Keratinocyte (primary cell): ENCODE data around the gene ME2. TPM values are rescaled to one million over a fixed set of nuclear protein-coding genes. Genes with fewer than 3 reads are reported as not detected.

ENCODE experiments used
- DNase-seq: peaks from one replicate; pipeline ENCODE4 v3.0.0-alpha.2; 2011; ENCODE audit warnings: low read depth, missing footprints, low spot score
- FAIRE-seq: peaks from 2 replicates; lab custom pipeline; 2011; peaks lifted over from hg19 to GRCh38; lab: Jason Lieb, UNC
- H2AFZ ChIP-seq: 2 replicates; pipeline ENCODE4 v1.6.0; 2012; ENCODE audit warnings: low read length, control low read depth, inconsistent platforms; ENCODE audit not compliant: control insufficient read depth
- H3K27ac ChIP-seq: 2 replicates; pipeline ENCODE4 v1.5.1; 2011; ENCODE audit warnings: low read length; ENCODE audit not compliant: control insufficient read depth, insufficient read depth
- H3K27me3 ChIP-seq: 3 replicates; pipeline ENCODE4 v1.6.0; 2011; ENCODE audit warnings: low read length; ENCODE audit not compliant: control insufficient read depth, insufficient read depth; ENCODE audit errors: extremely low read depth
- H3K36me3 ChIP-seq, 2 experiments: 2 replicates in 1 of 2; 3 replicates in 1 of 2; pipeline ENCODE4 v1.5.1; 2011; ENCODE audit warnings: low read length in 2 of 2, mild to moderate bottlenecking in 1 of 2; ENCODE audit not compliant: control insufficient read depth in 2 of 2, insufficient read depth in 2 of 2; ENCODE audit errors: extremely low read depth in 1 of 2
- H3K4me1 ChIP-seq: 3 replicates; pipeline ENCODE4 v1.5.1; 2011; ENCODE audit warnings: low read length; ENCODE audit not compliant: control insufficient read depth, insufficient read depth; ENCODE audit errors: extremely low read depth
- H3K4me2 ChIP-seq: 3 replicates; pipeline ENCODE4 v1.6.0; 2011; ENCODE audit warnings: low read depth, low read length; ENCODE audit not compliant: control insufficient read depth, insufficient read depth; ENCODE audit errors: extremely low read depth
- H3K4me3 ChIP-seq, 3 experiments: fragments of 200-600 bp in 1 of 3; sonication (generic) in 1 of 3; 2 replicates in 2 of 3; 3 replicates in 1 of 3; pipeline ENCODE4 v1.5.1; 2011 to 2016; ENCODE audit warnings: low read length in 3 of 3, mild to moderate bottlenecking in 3 of 3, control low read depth in 2 of 3, inconsistent platforms in 1 of 3, low read depth in 1 of 3, mixed read lengths in 1 of 3, mixed run types in 1 of 3, moderate library complexity in 1 of 3; ENCODE audit not compliant: control insufficient read depth in 2 of 3, insufficient read depth in 2 of 3; ENCODE audit errors: extremely low read depth in 1 of 3
- H3K79me2 ChIP-seq: 2 replicates; pipeline ENCODE4 v1.6.0; 2012; ENCODE audit warnings: low read length; ENCODE audit not compliant: control insufficient read depth, insufficient read depth
- H3K9ac ChIP-seq: 3 replicates; pipeline ENCODE4 v1.6.0; 2011; ENCODE audit warnings: low read length; ENCODE audit not compliant: control insufficient read depth, insufficient read depth; ENCODE audit errors: extremely low read depth
- H3K9me1 ChIP-seq: 3 replicates; pipeline ENCODE4 v1.6.0; 2011; ENCODE audit warnings: low read length; ENCODE audit not compliant: control insufficient read depth, insufficient read depth; ENCODE audit errors: extremely low read depth
- H3K9me3 ChIP-seq: 2 replicates; pipeline ENCODE4 v1.5.1; 2012; ENCODE audit warnings: low read depth, low read length; ENCODE audit not compliant: control insufficient read depth
- H4K20me1 ChIP-seq: 3 replicates; pipeline ENCODE4 v1.6.0; 2011; ENCODE audit warnings: low read length; ENCODE audit not compliant: control insufficient read depth, insufficient read depth; ENCODE audit errors: extremely low read depth
- CTCF ChIP-seq, 3 experiments: IDR thresholded peaks in 1 of 3; conservative IDR thresholded peaks in 1 of 3; optimal IDR thresholded peaks in 1 of 3; 2 replicates in 2 of 3; 3 replicates in 1 of 3; pipeline versions ENCODE3 to v1.5.1; 2011; ENCODE audit warnings: low read length in 3 of 3, mild to moderate bottlenecking in 3 of 3, moderate library complexity in 2 of 3, control low read depth in 1 of 3, inconsistent platforms in 1 of 3; ENCODE audit not compliant: insufficient read depth in 2 of 3; ENCODE audit errors: extremely low read depth in 1 of 3
- EZH2 ChIP-seq: IDR thresholded peaks from one replicate; pipeline ENCODE4 v1.6.1; 2012; ENCODE audit warnings: inconsistent platforms, mild to moderate bottlenecking, low read length, moderate library complexity
- dilution Hi-C: fragments of 300-500 bp; cut with MboI; formaldehyde crosslinking; loops from one replicate; pipeline ENCODE4 v1.7.0; 2020; ENCODE audit warnings: low sequenced_read_pairs; ENCODE audit not compliant: extremely low pct_ligation_motif_present
- polyA plus RNA-seq, 5 experiments: library from polyadenylated mRNA; depleted of rRNA in 3 of 5; stranded (reverse) in 3 of 5; stranded (forward) in 1 of 5; unstranded in 1 of 5; fragments of >200 nt; gene quantifications; 1 replicate in 1 of 5; 2 replicates in 3 of 5; 3 replicates in 1 of 5; pipeline versions ENCODE4 v1.2.1 to v1.2.3, GENCODE V29; 2011 to 2012; ENCODE audit warnings: missing spikeins in 2 of 5, low read depth in 1 of 5, low replicate concordance in 1 of 5

The ME2 gene
- polyA plus RNA-seq, 1 donor (not counting 4 experiments of a cell fraction or from before 2014, with no cell fraction given): 72.0 TPM

GRCh38 chr18:50961974-50962373 lies 83.1 kb downstream of the ME2 start:
- Histone ChIP-seq H4K20me1 (no peaks in the 10 kb centered on the region), H3K4me3 (no peak overlapping the region), H3K27me3 (no peaks in the 10 kb centered on the region), H3K9ac (no peak overlapping the region), H3K9me3 (peaks cover 1% of the 10 kb centered on the region), H3K79me2 (no peaks in the 10 kb centered on the region), H3K9me1 (no peaks in the 10 kb centered on the region), H3K4me2 (no peak overlapping the region), H3K27ac (no peak overlapping the region), H3K36me3 (no peaks in the 10 kb centered on the region), H2AFZ (no peak overlapping the region), H3K4me1 (no peaks in the 10 kb centered on the region)
- no peak for FAIRE-seq
- no peak for DNase-seq
- no peak for TF ChIP-seq CTCF (optimal IDR thresholded peaks at IDR 0.05 in 1 of 3, IDR thresholded peaks at IDR 0.05 in 1 of 3, conservative IDR thresholded peaks at IDR 0.05 in 1 of 3; ENCODE audit: extremely low read depth in 1 of 3, insufficient read depth in 2 of 3, low read length in 3 of 3)
- no peak for TF ChIP-seq EZH2
- dilution Hi-C loops: no loop called here

GRCh38 chr18:50967714-50968661 lies 89.1 kb downstream of the ME2 start, which contains the start of gene ELAC1:
Gene ELAC1 (plus strand): TSS chr18:50968040. CDS start chr18:50974405, 6,365 bp downstream.
- DNase-seq: no peak
- no peaks in the 10 kb centered on the region for H3K9me1 ChIP-seq
- H3K9me3 ChIP-seq: no peaks in the 10 kb centered on the region
- H4K20me1 ChIP-seq: no peaks in the 10 kb centered on the region
- peak within 1 kb of the TSS; percentile 98 for H2AFZ ChIP-seq
- TF ChIP-seq CTCF (optimal IDR thresholded peaks at IDR 0.05 in 1 of 3, IDR thresholded peaks at IDR 0.05 in 1 of 3, conservative IDR thresholded peaks at IDR 0.05 in 1 of 3; ENCODE audit: extremely low read depth in 1 of 3, insufficient read depth in 2 of 3, low read length in 3 of 3) (no peak), EZH2 (no peak)
- peak within 1 kb of the TSS; percentile 78 for H3K27ac ChIP-seq
- H3K79me2 ChIP-seq: peaks cover 11% of the 10 kb centered on the region
- peaks cover 17% of the 10 kb centered on the region for H3K4me1 ChIP-seq
- FAIRE-seq: peak; percentile 32
- dilution Hi-C loops: no loop called here
- H3K27me3 ChIP-seq: no peaks in the 10 kb centered on the region
- peak within 1 kb of the TSS; percentile 50 to 75 (median 69) for H3K4me3 ChIP-seq
- H3K9ac ChIP-seq: peak within 1 kb of the TSS; percentile 86
- no peaks in the 10 kb centered on the region for H3K36me3 ChIP-seq
- H3K4me2 ChIP-seq: peak within 1 kb of the TSS; percentile 90
